ENCODE results near the gene CXCL16.
"Not testable (repeated sequence)": the region's sequence is repeated elsewhere in the genome, so short reads cannot be mapped to it uniquely, and the experiment has no call there.

Gene CXCL16

GRCh38 chr17:4703330-4703691 lies 36.4 kb downstream of the CXCL16 start:
- Histone ChIP-seq H3K9me3 (ENCODE audit: control insufficient read depth in 2 of 2, low read length in 2 of 2) (no peaks in the 10 kb centered on the region), H3K9ac (ENCODE audit: low read depth in 1 of 2, low read length in 2 of 2) (peak overlapping the region; percentile 79 to 87), H3K36me3 (ENCODE audit: control insufficient read depth in 2 of 2, insufficient read depth in 2 of 2, low read length in 2 of 2) (no peaks in the 10 kb centered on the region), H3K27me3 (ENCODE audit: control insufficient read depth in 2 of 2, insufficient read depth in 2 of 2, low read length in 2 of 2) (no peaks in the 10 kb centered on the region), H3K4me3 (ENCODE audit: low read length in 2 of 2) (peak overlapping the region; percentile 93), H3K4me1 (ENCODE audit: control insufficient read depth in 2 of 2, insufficient read depth in 2 of 2, low read length in 2 of 2) (peaks cover 10 to 11% of the 10 kb centered on the region in 2 donors), H3K27ac (ENCODE audit: low read depth in 2 of 2, low read length in 2 of 2) (peak overlapping the region in 1 of 2 donors; percentile 68)

GRCh38 chr17:4701116-4701515 lies 38.6 kb downstream of the CXCL16 start:
- Histone ChIP-seq H3K4me3 (ENCODE audit: low read length in 2 of 2) (no peak overlapping the region), H3K9ac (ENCODE audit: low read depth in 1 of 2, low read length in 2 of 2) (no peak overlapping the region), H3K27ac (ENCODE audit: low read depth in 2 of 2, low read length in 2 of 2) (no peak overlapping the region), H3K36me3 (ENCODE audit: control insufficient read depth in 2 of 2, insufficient read depth in 2 of 2, low read length in 2 of 2) (peaks cover 2 to 4% of the 10 kb centered on the region in 2 donors), H3K27me3 (ENCODE audit: control insufficient read depth in 2 of 2, insufficient read depth in 2 of 2, low read length in 2 of 2) (no peaks in the 10 kb centered on the region), H3K4me1 (ENCODE audit: control insufficient read depth in 2 of 2, insufficient read depth in 2 of 2, low read length in 2 of 2) (peaks cover 10 to 11% of the 10 kb centered on the region in 2 donors), H3K9me3 (ENCODE audit: control insufficient read depth in 2 of 2, low read length in 2 of 2) (no peaks in the 10 kb centered on the region)

- not testable (repeated sequence) for H3K4me3 ChIP-seq (ENCODE audit: low read length in 2 of 2); H3K36me3 ChIP-seq (ENCODE audit: control insufficient read depth in 2 of 2, insufficient read depth in 2 of 2, low read length in 2 of 2); H3K27ac ChIP-seq (ENCODE audit: low read depth in 2 of 2, low read length in 2 of 2); H3K9me3 ChIP-seq (ENCODE audit: control insufficient read depth in 2 of 2, low read length in 2 of 2); H3K27me3 ChIP-seq (ENCODE audit: control insufficient read depth in 2 of 2, insufficient read depth in 2 of 2, low read length in 2 of 2); H3K9ac ChIP-seq (ENCODE audit: low read depth in 1 of 2, low read length in 2 of 2)
- peaks cover 10 to 11% of the 10 kb centered on the region in 2 donors for H3K4me1 ChIP-seq (ENCODE audit: control insufficient read depth in 2 of 2, insufficient read depth in 2 of 2, low read length in 2 of 2)
Observed at GRCh38 chr17:4699401-4700056, 40.2 kb downstream of the CXCL16 start.

- H3K4me1 ChIP-seq (ENCODE audit: control insufficient read depth in 2 of 2, insufficient read depth in 2 of 2, low read length in 2 of 2): no peaks in the 10 kb centered on the region
- no peaks in the 10 kb centered on the region for H3K27me3 ChIP-seq (ENCODE audit: control insufficient read depth in 2 of 2, insufficient read depth in 2 of 2, low read length in 2 of 2)
- H3K27ac ChIP-seq (ENCODE audit: low read depth in 2 of 2, low read length in 2 of 2): peak overlapping the region in 1 of 2 donors; percentile 10
- no peak overlapping the region for H3K4me3 ChIP-seq (ENCODE audit: low read length in 2 of 2)
- H3K9ac ChIP-seq (ENCODE audit: low read depth in 1 of 2, low read length in 2 of 2): no peak overlapping the region
- H3K36me3 ChIP-seq (ENCODE audit: control insufficient read depth in 2 of 2, insufficient read depth in 2 of 2, low read length in 2 of 2): peaks cover 2 to 4% of the 10 kb centered on the region in 2 donors
- H3K9me3 ChIP-seq (ENCODE audit: control insufficient read depth in 2 of 2, low read length in 2 of 2): no peaks in the 10 kb centered on the region
Observed at GRCh38 chr17:4696437-4696805, 43.3 kb downstream of the CXCL16 start.

- Histone ChIP-seq H3K36me3 (ENCODE audit: control insufficient read depth in 2 of 2, insufficient read depth in 2 of 2, low read length in 2 of 2) (peaks cover 9 to 11% of the 10 kb centered on the region in 2 donors), H3K27ac (ENCODE audit: low read depth in 2 of 2, low read length in 2 of 2) (no peak overlapping the region)
Observed at GRCh38 chr17:4693416-4693815, 46.3 kb downstream of the CXCL16 start.

GRCh38 chr17:4691686-4692085 lies 48.0 kb downstream of the CXCL16 start:
- H3K4me1 ChIP-seq (ENCODE audit: control insufficient read depth in 2 of 2, insufficient read depth in 2 of 2, low read length in 2 of 2): no peaks in the 10 kb centered on the region
- H3K9me3 ChIP-seq (ENCODE audit: control insufficient read depth in 2 of 2, low read length in 2 of 2): no peaks in the 10 kb centered on the region
- no peak overlapping the region for H3K4me3 ChIP-seq (ENCODE audit: low read length in 2 of 2)
- no peak overlapping the region for H3K27ac ChIP-seq (ENCODE audit: low read depth in 2 of 2, low read length in 2 of 2)
- no peaks in the 10 kb centered on the region for H3K27me3 ChIP-seq (ENCODE audit: control insufficient read depth in 2 of 2, insufficient read depth in 2 of 2, low read length in 2 of 2)
- H3K36me3 ChIP-seq (ENCODE audit: control insufficient read depth in 2 of 2, insufficient read depth in 2 of 2, low read length in 2 of 2): peaks cover 9 to 12% of the 10 kb centered on the region in 2 donors
- no peak overlapping the region for H3K9ac ChIP-seq (ENCODE audit: low read depth in 1 of 2, low read length in 2 of 2)

More at GRCh38 chr17:4693416-4693815, 46.3 kb downstream of the CXCL16 start:
- Histone ChIP-seq H3K9me3 (ENCODE audit: control insufficient read depth in 2 of 2, low read length in 2 of 2) (no peaks in the 10 kb centered on the region), H3K4me3 (ENCODE audit: low read length in 2 of 2) (no peak overlapping the region), H3K4me1 (ENCODE audit: control insufficient read depth in 2 of 2, insufficient read depth in 2 of 2, low read length in 2 of 2) (no peaks in the 10 kb centered on the region), H3K27me3 (ENCODE audit: control insufficient read depth in 2 of 2, insufficient read depth in 2 of 2, low read length in 2 of 2) (no peaks in the 10 kb centered on the region), H3K9ac (ENCODE audit: low read depth in 1 of 2, low read length in 2 of 2) (no peak overlapping the region)

GRCh38 chr17:4690745-4691144 lies 49.0 kb downstream of the CXCL16 start:
- Histone ChIP-seq H3K36me3 (ENCODE audit: control insufficient read depth in 2 of 2, insufficient read depth in 2 of 2, low read length in 2 of 2) (peaks cover 5 to 12% of the 10 kb centered on the region in 2 donors), H3K9ac (ENCODE audit: low read depth in 1 of 2, low read length in 2 of 2) (no peak overlapping the region), H3K9me3 (ENCODE audit: control insufficient read depth in 2 of 2, low read length in 2 of 2) (no peaks in the 10 kb centered on the region), H3K4me3 (ENCODE audit: low read length in 2 of 2) (no peak overlapping the region), H3K27ac (ENCODE audit: low read depth in 2 of 2, low read length in 2 of 2) (no peak overlapping the region), H3K27me3 (ENCODE audit: control insufficient read depth in 2 of 2, insufficient read depth in 2 of 2, low read length in 2 of 2) (no peaks in the 10 kb centered on the region), H3K4me1 (ENCODE audit: control insufficient read depth in 2 of 2, insufficient read depth in 2 of 2, low read length in 2 of 2) (no peaks in the 10 kb centered on the region)

GRCh38 chr17:4689872-4690271 lies 49.9 kb downstream of the CXCL16 start:
- H3K27ac ChIP-seq (ENCODE audit: low read depth in 2 of 2, low read length in 2 of 2); H3K4me1 ChIP-seq (ENCODE audit: control insufficient read depth in 2 of 2, insufficient read depth in 2 of 2, low read length in 2 of 2): not testable (repeated sequence)
- H3K36me3 ChIP-seq (ENCODE audit: control insufficient read depth in 2 of 2, insufficient read depth in 2 of 2, low read length in 2 of 2): peaks cover 5 to 16% of the 10 kb centered on the region in 2 donors

GRCh38 chr17:4683739-4684138 lies 56.0 kb downstream of the CXCL16 start:
- H3K36me3 ChIP-seq (ENCODE audit: control insufficient read depth in 2 of 2, insufficient read depth in 2 of 2, low read length in 2 of 2): peaks cover 14 to 26% of the 10 kb centered on the region in 2 donors
- H3K4me3 ChIP-seq (ENCODE audit: low read length in 2 of 2); H3K27me3 ChIP-seq (ENCODE audit: control insufficient read depth in 2 of 2, insufficient read depth in 2 of 2, low read length in 2 of 2); H3K27ac ChIP-seq (ENCODE audit: low read depth in 2 of 2, low read length in 2 of 2); H3K9ac ChIP-seq (ENCODE audit: low read depth in 1 of 2, low read length in 2 of 2); H3K4me1 ChIP-seq (ENCODE audit: control insufficient read depth in 2 of 2, insufficient read depth in 2 of 2, low read length in 2 of 2); H3K9me3 ChIP-seq (ENCODE audit: control insufficient read depth in 2 of 2, low read length in 2 of 2): not testable (repeated sequence)

More at GRCh38 chr17:4689872-4690271, 49.9 kb downstream of the CXCL16 start:
- not testable (repeated sequence) for H3K27me3 ChIP-seq (ENCODE audit: control insufficient read depth in 2 of 2, insufficient read depth in 2 of 2, low read length in 2 of 2); H3K4me3 ChIP-seq (ENCODE audit: low read length in 2 of 2); H3K9ac ChIP-seq (ENCODE audit: low read depth in 1 of 2, low read length in 2 of 2); H3K9me3 ChIP-seq (ENCODE audit: control insufficient read depth in 2 of 2, low read length in 2 of 2)
